GM19467 (cell line): Measurements from ENCODE around the gene NAALAD2.
"Not testable (repeated sequence)": the region's sequence is repeated elsewhere in the genome, so short reads cannot be mapped to it uniquely, and the experiment has no call there.

Experiments used
- ATAC-seq: cut with Tn5 transposase; IDR thresholded peaks from one replicate; pipeline ENCODE4 v1.9.1; 2021; ENCODE audit warnings: mild to moderate bottlenecking, moderate library complexity; ENCODE audit not compliant: unreplicated experiment

NAALAD2 gene

DNA sequence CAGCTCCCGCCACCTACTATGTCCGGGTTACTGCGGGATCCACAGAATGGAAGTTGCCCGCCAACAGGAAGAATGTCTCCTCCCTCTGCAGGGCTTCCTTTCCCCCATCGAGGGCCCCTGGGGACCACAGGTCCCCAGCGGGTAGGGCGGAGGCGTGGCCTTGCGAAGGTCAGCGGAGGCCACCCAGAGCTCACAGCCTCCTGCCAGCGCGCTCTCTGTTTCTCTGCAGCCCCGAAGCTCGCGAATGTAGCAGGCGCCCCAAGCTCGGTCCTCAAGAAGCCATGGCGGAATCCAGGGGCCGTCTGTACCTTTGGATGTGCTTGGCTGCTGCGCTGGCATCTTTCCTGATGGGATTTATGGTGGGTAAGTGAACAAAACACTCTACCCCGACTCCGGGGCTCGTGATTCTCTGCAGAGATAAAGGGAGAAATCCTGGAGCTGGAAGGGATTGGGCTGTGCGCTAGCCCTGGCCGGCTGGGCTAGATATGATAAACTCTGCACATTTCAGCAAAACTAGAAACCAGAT, at the start of gene NAALAD2:
Gene NAALAD2 (plus strand): TSS at position 186 of the 526 bp plus-strand sequence. CDS start 96 bp downstream, at position 282.
- ATAC-seq, result peak; percentile 87

DNA sequence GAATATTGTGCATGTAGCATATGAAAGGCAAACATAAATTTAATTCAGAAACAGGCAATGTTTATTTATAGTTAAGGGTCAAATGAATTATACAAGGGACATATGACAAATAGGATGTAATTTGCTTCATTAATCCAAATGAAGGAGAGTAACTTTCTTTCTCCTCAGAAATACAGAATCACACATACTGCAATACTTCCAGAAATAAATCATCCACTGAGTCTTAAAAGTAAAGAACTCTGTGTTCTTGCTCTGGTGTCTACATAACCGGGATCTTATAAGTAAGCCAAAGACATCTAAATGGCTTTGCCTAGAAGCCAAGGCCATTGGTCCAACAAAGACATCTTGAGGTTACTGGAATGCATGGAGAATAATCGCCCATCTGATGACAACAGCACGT, 48.8 kb upstream of the NAALAD2 start, which contains the start of gene UBTFL1:
Gene UBTFL1 (plus strand): TSS at position 301 of the 400 bp plus-strand sequence. CDS start 0 bp downstream, at position 301.
- ATAC-seq, result not testable (repeated sequence)

DNA sequence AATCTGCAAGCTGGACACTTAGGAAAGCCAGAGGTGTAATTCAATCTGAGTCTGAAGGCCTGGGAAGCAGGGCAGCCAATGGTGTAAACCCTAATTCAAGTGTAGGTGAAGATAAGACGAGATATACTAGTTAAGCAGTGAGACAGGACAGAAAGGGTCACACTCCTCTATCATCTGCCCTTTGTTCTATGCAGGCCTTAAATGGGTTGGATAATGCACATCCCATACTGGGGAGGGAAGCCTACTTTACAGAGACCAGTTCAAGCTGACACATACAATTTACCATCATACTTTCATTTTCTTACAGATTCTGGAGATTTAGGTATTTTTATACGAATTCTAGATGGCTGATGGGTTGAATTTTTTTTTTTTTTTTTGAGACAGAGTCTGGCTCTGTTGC, 45.7 kb upstream of the NAALAD2 start:
- not testable (repeated sequence) for ATAC-seq

DNA sequence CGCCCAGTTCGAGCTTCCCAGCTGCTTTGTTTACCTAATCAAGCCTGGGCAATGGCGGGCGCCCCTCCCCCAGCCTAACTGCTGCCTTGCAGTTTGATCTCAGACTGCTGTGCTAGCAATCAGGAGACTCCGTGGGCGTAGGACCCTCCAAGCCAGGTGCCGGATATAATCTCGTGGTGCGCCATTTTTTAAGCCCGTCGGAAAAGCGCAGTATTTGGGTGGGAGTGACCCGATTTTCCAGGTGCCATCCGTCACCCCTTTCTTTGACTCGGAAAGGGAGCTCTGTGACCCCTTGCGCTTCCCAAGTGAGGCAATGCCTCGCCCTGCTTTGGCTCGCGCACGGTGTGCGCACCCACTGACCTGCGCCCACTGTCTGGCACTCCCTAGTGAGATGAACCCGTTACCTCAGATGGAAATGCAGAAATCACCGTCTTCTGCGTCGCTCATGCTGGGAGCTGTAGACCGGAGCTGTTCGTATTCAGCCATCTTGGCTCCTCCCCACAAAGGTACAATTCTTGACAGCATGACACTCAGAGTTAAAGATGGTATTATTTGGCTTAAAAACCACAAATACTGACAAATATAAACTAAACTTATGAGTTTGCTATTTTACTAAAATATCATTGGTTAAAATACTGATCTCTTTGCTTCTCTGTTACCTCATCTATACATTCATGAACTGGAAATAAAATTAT, 39.1 kb upstream of the NAALAD2 start:
- not testable (repeated sequence) for ATAC-seq

DNA sequence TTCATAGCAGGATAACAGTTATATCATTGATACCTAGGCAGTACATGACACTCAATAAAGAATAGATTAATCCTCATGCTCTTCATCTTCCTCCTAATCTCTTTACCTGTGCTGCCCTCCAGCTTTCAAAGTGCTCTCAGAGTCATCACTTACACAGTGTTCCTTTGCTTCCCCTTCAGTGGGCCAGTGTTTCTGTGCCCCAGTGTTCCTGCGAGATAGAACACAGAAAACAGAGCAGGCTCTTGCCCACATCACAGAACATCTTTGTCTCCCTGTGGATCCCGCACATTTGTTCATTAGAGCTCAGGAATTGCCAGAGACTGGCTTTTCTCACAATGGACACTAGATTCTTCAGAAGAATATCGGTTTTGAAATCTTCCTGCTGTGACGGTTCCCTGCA, 36.2 kb upstream of the NAALAD2 start:
- not testable (repeated sequence) for ATAC-seq

DNA sequence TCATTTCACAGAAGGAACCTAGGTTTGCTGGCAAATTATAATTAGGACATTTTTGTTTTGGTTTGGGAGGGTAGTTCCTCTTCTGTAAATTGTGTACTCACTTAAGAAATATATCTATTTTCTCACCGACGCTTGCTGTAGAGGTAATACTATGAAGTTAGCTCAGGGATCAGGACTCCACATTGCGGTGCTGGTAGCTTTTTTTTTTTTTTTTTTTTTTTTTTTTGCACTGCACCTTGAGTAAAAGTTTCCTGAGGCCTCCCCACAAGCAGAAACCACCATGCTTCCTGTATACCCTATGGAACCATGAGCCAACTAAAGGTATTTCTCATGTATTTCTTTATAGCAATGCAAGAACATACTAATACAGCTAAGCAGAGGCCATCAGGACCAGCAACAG, 34.0 kb upstream of the NAALAD2 start:
- ATAC-seq, result no peak

DNA sequence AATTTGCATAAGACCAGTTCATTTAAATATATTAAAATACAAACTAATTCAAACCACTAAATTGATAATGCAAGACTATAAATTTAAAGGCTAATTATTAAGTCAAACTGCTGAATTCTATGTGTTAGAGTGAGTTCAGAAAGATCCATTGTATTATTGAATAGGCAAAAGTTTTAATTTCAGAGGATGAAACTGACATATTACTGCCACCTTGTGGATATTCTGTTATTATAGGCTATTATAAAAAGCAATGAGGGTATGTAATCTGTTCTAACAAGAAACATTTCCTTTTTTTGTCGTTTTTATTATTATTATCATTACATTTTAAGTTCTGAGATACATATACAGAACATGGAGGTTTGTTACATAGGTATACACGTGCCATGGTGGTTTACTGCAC, 20.9 kb upstream of the NAALAD2 start:
- no peak for ATAC-seq

DNA sequence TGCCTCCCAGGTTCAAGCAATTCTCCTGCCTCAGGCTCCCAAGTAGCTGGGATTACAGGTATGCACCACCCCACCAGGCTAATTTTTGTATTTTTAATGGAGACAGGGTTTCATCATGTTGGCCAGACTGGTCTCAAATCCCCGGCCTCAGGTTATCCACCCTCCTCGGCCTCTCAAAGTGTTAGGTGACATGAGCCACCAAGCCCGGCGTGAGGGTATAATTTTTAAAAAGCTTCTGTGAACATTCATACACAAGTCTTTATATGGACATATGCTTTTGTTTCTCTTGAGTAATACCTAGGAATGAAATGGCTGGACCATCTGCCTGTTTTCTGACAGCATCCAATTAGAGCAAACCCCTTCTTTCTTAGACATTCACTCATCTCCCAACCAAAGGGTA, 14.3 kb upstream of the NAALAD2 start:
- ATAC-seq, result no peak

DNA sequence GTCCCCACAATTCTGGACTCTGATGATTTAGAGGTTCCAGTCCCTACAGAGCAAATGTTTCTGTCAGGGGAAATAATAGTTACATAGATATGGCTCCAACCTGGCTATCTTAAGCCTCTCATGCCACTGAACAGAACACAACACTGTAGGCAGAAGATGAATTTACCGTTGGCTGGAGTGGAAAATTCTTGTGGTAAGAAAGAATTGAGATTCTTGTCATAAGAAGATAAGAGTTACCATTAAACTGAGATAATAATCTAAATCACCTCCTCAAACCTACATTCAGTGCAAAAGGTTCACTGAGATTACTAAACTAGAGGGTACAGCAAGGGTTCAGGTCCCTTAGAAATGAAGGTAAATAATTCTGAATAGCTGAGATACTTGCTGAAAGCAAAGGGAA, 10.1 kb upstream of the NAALAD2 start:
- no peak for ATAC-seq

DNA sequence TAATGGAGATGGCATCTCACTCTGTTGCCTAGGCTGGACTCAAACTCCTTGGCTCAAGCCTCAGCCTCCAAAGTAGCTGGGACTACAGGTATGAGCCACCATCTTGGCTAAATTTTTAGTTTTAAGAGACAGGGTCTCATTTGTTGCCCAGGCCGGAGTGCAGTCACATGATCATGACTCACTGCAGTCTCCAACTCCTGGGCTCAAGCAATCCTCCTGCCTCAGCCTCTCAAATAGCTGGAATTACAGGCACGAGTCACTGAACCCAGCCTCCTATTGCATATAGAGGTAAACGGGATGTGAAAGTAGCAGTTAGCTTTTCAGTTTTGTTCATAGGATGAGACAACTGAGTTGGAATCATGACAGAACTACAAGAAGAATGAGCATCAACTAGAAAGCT, 9.5 kb upstream of the NAALAD2 start:
- ATAC-seq, result no peak

DNA sequence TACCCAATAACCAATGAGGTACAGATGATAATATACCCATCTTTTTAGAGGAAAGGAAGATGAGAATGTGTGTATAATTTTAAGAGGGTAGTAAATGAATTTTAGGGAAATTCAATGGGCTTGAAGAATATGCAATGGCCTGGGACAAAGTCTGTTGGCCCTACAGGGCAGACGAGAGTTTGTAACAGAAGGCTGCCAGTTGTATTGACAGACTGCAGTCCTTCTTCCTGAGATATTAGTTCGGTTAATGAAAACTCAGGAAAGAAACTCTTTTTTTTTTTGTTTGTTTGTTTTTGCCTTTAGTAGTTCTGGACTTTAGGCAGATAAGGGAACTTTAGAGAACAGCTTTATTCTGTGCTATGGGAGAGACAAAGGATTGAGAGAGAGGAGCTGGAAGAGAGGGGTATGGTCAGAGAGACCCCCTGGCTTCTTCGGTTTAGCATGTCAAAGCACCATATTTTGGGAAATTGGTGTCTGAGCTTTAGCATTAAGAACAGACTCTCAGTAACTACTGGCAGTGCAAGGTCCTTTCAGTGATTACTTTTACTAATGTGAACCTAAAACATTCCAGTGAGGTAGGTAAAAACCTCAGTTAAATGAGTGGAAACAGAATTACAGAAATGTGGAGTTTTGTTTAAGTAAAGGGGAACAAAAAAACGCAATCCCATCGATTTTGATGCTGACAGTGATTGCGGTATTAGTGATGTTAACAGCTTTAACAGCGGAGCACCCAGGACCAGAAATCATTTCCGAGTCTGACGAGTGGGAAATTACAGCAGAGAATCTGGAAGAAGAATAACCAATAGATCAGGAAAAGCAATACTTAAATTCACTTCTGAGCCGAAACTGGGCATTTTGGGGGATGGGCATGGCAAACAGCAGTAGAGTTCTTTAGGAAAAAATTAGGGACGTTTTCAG, 644 bp upstream of the NAALAD2 start:
- no peak for ATAC-seq

DNA sequence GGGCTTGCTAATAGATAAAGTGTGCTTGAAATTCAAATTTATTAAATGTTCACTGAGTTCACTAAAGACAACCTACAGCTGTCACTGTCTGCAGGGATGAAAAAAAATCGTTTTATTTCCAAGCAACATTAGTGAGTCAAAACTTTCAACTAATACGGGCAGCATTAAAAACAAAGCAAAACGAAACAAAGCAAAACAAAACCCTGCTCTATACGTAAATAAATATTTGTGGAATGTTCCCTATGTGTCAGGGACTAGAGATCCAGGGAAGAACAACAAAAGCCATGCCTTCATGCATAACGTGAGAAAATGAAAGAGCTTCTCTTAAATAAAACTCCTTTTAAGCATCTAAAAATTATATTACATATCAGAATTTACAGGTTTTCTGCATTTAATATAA, 553 bp downstream of the NAALAD2 start:
- no peak for ATAC-seq

DNA sequence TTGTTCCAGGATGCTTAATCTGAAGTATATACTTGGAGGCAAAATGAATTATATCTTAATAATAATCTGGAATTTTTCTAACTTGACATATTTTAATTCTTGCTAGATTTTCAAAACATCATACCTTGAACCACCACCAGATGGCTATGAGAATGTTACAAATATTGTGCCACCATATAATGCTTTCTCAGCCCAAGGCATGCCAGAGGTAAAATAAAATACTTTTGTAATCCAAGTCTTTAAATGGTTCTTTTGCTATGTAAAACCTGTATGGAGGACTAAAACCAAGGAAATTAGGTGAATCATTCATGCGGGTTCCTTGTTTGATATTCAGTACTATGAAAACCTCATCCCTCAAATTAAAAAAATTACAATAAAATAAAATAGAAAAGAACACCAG, 14.4 kb downstream of the NAALAD2 start:
- no peak for ATAC-seq

DNA sequence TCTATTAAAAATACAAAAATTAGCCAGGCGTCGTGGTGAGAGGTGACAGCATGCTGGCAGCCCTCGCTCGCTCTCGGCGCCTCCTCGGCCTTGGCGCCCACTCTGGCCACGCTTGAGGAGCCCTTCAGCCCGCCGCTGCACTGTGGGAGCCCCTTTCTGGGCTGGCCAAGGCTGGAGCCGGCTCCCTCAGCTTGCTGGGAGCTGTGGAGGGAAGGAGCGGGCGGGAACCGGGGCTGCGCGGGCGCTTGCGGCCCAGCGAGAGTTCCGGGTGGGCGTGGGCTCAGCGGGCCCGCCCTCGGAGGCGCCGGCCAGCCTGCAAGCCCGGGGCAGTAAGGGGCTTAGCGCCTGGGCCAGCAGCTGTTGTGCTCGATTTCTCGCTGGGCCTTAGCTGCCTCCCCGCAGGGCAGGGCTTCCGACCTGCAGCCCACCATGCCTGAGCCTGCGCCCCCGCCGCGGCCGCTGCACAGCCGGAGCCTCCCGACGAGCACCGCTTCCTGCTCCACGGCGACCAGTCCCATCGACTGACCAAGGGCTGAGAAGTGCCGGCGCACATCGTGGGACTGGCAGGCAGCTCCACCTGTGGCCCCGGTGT, 32.6 kb downstream of the NAALAD2 start:
- not testable (repeated sequence) for ATAC-seq

DNA sequence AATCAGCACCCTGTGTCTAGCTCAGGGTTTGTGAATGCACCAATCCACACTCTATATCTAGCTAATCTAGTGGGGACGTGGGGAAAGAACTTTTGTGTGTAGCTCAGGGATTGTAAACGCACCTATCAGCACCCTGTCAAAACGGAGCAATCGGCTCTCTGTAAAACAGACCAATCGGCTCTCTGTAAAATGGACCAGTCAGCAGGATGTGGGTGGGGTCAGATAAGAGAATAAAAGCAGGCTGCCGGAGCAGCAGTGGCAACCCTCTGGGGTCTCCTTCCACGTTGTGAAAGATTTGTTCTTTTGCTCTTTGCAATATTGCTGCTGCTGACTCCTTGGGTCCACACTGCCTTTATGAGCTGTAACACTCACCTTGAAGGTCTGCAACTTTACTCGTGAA, 33.2 kb downstream of the NAALAD2 start:
- not testable (repeated sequence) for ATAC-seq

DNA sequence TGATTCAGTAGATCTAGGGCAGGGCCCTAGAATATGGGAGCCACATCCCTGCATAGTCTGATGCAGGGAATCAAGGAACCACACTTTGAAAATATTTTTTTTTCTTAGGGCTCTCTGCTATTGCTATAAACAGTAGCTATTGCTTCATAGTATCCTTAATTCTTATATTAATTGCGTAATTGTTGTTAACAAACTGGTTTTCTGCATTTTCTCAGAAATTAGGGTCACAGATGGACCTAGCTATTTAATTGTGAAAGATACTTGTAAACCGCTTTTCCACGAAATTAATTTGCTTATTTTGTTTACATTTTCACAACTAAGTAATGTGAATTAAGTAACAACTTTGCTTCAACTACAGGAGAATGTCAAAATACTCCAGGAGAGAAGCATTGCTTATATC, 34.1 kb downstream of the NAALAD2 start:
- ATAC-seq, result no peak

DNA sequence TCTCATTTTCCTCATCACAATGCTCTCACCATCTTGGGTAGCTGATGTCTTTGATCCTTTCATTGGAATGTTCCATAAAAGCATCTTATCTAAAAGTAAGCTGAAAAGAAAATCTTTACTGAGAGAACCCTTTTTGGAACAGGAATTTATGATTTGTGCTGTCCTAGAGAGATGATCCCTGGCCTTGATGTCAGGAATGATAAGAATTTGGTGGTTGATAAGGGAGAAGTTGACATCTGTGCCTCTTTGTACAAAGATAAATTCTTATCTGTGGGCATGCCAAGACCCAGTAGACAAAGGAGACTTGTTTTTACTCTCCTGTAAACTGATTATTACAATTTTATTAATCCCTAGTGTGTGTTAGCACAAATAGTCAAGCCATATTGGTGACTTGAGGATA, 36.9 kb downstream of the NAALAD2 start:
- no peak for ATAC-seq

DNA sequence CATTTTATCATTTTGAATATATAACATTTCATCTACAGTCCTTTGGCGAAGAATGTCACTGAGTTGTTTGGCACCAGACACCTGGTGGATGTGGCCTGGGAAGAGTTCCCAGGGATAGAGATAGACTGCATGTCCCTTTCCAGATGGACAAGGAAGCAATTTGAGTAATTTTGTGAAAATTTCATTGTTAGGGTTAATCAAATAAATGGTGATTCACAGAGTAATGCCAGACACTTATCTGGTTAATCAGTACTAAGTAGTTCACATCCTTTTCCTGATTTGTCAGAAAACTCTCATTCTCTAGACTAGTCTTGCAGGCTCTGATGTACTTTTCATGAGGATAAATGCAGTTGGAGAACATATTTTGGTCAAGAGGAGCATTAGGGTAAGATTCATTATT, 41.6 kb downstream of the NAALAD2 start:
- no peak for ATAC-seq

DNA sequence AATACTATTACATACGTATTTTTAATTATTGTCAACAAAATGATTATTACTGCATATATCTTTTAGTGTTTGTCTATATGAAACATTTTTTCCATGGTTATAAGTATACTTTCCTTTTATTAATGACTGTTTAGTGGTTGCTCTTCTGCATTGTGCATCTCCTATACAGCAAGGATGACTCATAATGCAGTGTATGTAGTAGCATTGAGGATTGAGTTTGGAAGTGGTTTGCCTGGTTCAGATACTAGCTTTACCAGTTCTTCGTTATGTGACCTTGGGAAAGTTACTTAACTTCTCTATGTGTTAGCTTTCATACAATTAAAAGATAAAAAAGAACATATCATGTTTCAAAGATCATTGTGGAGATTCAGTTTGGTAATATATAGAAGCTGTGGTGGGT, 44.3 kb downstream of the NAALAD2 start:
- no peak for ATAC-seq

DNA sequence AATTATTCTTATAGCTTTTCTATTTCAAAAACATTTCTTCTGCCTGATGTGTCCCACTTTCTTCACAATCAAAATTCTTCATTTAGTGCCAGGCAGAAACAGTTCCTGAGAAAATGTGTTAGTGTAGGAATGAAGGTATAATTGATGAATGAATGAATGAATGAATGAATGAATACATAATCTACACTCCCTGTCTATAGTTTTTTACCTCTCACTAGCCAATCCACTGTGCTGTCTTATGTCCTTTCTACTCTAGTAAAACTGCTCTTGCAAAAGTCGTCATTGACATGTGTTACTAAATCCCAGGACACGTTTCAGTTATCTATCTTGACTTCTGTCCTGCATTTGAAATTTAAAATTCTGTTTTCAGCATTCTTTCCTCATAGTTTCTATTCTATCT, 45.5 kb downstream of the NAALAD2 start:
- ATAC-seq, result no peak

DNA sequence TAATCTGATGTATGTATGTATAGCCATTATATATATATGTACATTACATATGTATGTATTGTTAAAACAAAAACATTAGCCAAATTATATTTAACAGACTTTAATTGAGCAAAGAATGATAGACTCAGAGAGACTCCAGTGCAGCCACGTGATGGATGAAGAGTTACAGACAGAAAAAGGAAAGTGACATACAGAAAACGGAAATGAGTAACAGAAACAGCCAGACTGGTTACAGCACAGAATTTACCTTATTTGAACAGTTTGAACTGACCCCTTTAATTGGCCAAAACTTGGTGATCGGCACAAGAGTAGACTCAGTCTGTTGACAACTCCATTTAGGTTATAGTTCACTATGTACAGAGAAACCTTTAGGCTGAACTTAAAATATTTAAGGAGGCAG, 53.4 kb downstream of the NAALAD2 start:
- no peak for ATAC-seq
